NT2/D1 (cell line): ENCODE data around the gene KANSL1.

ENCODE experiments used
- SUZ12 ChIP-seq: IDR thresholded peaks from 2 replicates; pipeline ENCODE4 v1.6.1; 2011; ENCODE audit not compliant: insufficient read length, insufficient read depth; ENCODE audit errors: extremely low read depth
- YY1 ChIP-seq: IDR thresholded peaks from 2 replicates; pipeline ENCODE4 v1.6.1; 2011; ENCODE audit not compliant: insufficient read length, insufficient read depth
- ZNF274 ChIP-seq: IDR thresholded peaks from 2 replicates; pipeline ENCODE4 v1.6.1; 2011; ENCODE audit warnings: mild to moderate bottlenecking, low read depth, low read length

DNA sequence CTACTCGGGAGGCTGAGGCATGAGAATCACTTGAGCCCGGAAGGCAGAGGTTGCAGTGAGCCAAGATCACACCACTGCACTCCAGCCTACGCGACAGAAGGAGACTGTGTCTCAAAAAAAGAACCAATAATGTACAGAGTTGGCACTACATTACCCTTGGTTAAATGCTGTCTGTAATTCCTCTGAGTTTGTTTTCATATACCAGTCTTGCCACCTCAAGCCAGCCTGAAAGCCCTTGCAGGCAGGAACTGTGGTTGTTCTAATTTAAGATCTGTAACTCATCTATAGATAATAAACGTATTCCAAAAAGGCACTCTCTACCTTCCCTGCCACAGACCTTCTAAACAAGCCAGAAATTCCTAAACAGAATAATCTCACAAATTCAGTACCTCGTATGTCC is 4.3 kb upstream of the KANSL1 start:
- no peak for TF ChIP-seq SUZ12
- no peak for TF ChIP-seq YY1
- no peak for TF ChIP-seq ZNF274
